Measurements from ENCODE around the gene SPIC. TPM values are rescaled to one million over a fixed set of nuclear protein-coding genes. Genes with fewer than 3 reads are reported as not detected.

SPIC gene
- polyA plus RNA-seq, 1 donor (not counting 4 experiments of a cell fraction or from before 2014, with no cell fraction given) = not detected

DNA sequence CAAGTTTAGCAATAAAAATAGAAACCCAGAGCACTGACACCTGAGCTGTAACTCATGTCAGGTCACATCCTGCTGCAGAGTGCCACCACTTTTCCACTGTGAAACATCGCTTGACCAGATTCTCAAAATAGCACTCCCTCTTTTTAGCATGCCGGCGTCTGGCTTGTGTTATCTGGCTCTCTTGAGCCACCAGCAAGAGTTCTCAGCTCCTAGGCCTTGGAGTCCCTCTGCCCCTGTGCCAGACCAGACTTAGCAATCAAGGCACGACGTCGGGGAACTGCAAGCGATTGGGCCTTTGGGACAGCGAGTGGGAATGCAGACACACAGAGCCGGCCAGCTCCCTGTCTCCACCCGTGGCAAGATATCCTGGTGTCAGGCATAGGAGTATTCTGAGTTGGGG, 52.5 kb downstream of the SPIC start:
- no peaks in the 10 kb centered on the region for H3K9me1 ChIP-seq (ENCODE audit: control insufficient read depth, extremely low read depth, insufficient read depth, low read length)
- no peak for FAIRE-seq
- H3K79me2 ChIP-seq (ENCODE audit: control insufficient read depth, insufficient read depth, low read length) = no peaks in the 10 kb centered on the region
- H4K20me1 ChIP-seq (ENCODE audit: control insufficient read depth, extremely low read depth, insufficient read depth, low read length) = no peaks in the 10 kb centered on the region
- H3K4me3 ChIP-seq (ENCODE audit: control insufficient read depth in 2 of 3, extremely low read depth in 1 of 3, insufficient read depth in 2 of 3, low read depth in 1 of 3, low read length in 3 of 3) = no peak overlapping the region
- DNase-seq (ENCODE audit: low read depth, low spot score) = no peak
- TF ChIP-seq, protein P1, sequence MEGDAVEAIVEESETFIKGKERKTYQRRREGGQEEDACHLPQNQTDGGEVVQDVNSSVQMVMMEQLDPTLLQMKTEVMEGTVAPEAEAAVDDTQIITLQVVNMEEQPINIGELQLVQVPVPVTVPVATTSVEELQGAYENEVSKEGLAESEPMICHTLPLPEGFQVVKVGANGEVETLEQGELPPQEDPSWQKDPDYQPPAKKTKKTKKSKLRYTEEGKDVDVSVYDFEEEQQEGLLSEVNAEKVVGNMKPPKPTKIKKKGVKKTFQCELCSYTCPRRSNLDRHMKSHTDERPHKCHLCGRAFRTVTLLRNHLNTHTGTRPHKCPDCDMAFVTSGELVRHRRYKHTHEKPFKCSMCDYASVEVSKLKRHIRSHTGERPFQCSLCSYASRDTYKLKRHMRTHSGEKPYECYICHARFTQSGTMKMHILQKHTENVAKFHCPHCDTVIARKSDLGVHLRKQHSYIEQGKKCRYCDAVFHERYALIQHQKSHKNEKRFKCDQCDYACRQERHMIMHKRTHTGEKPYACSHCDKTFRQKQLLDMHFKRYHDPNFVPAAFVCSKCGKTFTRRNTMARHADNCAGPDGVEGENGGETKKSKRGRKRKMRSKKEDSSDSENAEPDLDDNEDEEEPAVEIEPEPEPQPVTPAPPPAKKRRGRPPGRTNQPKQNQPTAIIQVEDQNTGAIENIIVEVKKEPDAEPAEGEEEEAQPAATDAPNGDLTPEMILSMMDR (optimal IDR thresholded peaks at IDR 0.05 in 1 of 3, IDR thresholded peaks at IDR 0.05 in 1 of 3, conservative IDR thresholded peaks at IDR 0.05 in 1 of 3; ENCODE audit: extremely low read depth in 1 of 3, insufficient read depth in 2 of 3, low read length in 3 of 3) = no peak
- no peak for TF ChIP-seq EZH2 (IDR thresholded peaks at IDR 0.05; ENCODE audit: low read length)
- H3K4me1 ChIP-seq (ENCODE audit: control insufficient read depth, extremely low read depth, insufficient read depth, low read length) = no peaks in the 10 kb centered on the region
- dilution Hi-C loops (cut with MboI; ENCODE audit: extremely low pct_ligation_motif_present, low sequenced_read_pairs) = no loop called here
- H3K4me2 ChIP-seq (ENCODE audit: control insufficient read depth, extremely low read depth, insufficient read depth, low read depth, low read length) = no peak overlapping the region
- no peak overlapping the region for H3K9ac ChIP-seq (ENCODE audit: control insufficient read depth, extremely low read depth, insufficient read depth, low read length)
- H3K27ac ChIP-seq (ENCODE audit: control insufficient read depth, insufficient read depth, low read length) = no peak overlapping the region
- H2AFZ ChIP-seq (ENCODE audit: control insufficient read depth, low read length) = no peak overlapping the region
- no peaks in the 10 kb centered on the region for H3K9me3 ChIP-seq (ENCODE audit: control insufficient read depth, low read depth, low read length)
- no peaks in the 10 kb centered on the region for H3K27me3 ChIP-seq (ENCODE audit: control insufficient read depth, extremely low read depth, insufficient read depth, low read length)
- H3K36me3 ChIP-seq (ENCODE audit: control insufficient read depth in 2 of 2, extremely low read depth in 1 of 2, insufficient read depth in 2 of 2, low read length in 2 of 2) = no peaks in the 10 kb centered on the region

DNA sequence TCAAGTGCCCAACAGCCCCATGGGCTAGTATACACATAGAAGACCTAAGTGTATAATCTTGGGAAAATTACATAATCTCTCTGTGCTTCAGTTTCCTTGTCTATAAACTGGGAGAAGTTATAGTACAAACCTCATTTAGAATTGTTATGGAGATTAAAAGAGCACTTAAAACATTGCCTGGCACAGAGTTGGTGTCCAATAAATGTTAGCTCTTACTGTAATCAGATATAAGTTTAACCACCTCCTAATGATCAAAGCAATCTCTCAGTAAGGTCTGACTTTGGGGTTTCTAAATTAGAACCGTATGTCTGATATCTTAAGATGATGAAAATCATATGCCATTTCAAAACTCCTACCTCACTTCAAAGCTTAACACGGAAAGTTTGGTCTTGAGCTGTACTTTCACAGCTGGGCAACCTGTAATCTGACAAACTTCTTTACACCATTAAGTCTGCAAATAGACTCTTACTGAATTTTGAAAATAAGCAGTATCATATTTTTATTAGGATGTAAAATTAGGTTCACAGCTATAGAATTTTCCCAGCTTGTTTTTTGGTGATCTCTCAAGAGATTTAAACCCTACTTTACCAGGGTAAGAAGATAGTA, 61.0 kb downstream of the SPIC start:
- H3K4me3 ChIP-seq (ENCODE audit: control insufficient read depth in 2 of 3, extremely low read depth in 1 of 3, insufficient read depth in 2 of 3, low read depth in 1 of 3, low read length in 3 of 3) = no peak overlapping the region
- no peak overlapping the region for H3K4me2 ChIP-seq (ENCODE audit: control insufficient read depth, extremely low read depth, insufficient read depth, low read depth, low read length)
- H3K27me3 ChIP-seq (ENCODE audit: control insufficient read depth, extremely low read depth, insufficient read depth, low read length) = no peaks in the 10 kb centered on the region
- no peaks in the 10 kb centered on the region for H3K79me2 ChIP-seq (ENCODE audit: control insufficient read depth, insufficient read depth, low read length)
- H3K9ac ChIP-seq (ENCODE audit: control insufficient read depth, extremely low read depth, insufficient read depth, low read length) = no peak overlapping the region
- H4K20me1 ChIP-seq (ENCODE audit: control insufficient read depth, extremely low read depth, insufficient read depth, low read length) = no peaks in the 10 kb centered on the region
- no peak overlapping the region for H2AFZ ChIP-seq (ENCODE audit: control insufficient read depth, low read length)
- no peak for FAIRE-seq
- H3K4me1 ChIP-seq (ENCODE audit: control insufficient read depth, extremely low read depth, insufficient read depth, low read length) = no peaks in the 10 kb centered on the region
- H3K27ac ChIP-seq (ENCODE audit: control insufficient read depth, insufficient read depth, low read length) = no peak overlapping the region
- dilution Hi-C loops (cut with MboI; ENCODE audit: extremely low pct_ligation_motif_present, low sequenced_read_pairs) = no loop called here
- H3K9me3 ChIP-seq (ENCODE audit: control insufficient read depth, low read depth, low read length) = no peaks in the 10 kb centered on the region
- TF ChIP-seq, protein P1 (optimal IDR thresholded peaks at IDR 0.05 in 1 of 3, IDR thresholded peaks at IDR 0.05 in 1 of 3, conservative IDR thresholded peaks at IDR 0.05 in 1 of 3; ENCODE audit: extremely low read depth in 1 of 3, insufficient read depth in 2 of 3, low read length in 3 of 3) = no peak
- no peak for TF ChIP-seq EZH2 (IDR thresholded peaks at IDR 0.05; ENCODE audit: low read length)
- DNase-seq (ENCODE audit: low read depth, low spot score) = no peak
- H3K9me1 ChIP-seq (ENCODE audit: control insufficient read depth, extremely low read depth, insufficient read depth, low read length) = no peaks in the 10 kb centered on the region
- no peaks in the 10 kb centered on the region for H3K36me3 ChIP-seq (ENCODE audit: control insufficient read depth in 2 of 2, extremely low read depth in 1 of 2, insufficient read depth in 2 of 2, low read length in 2 of 2)

Small RNAs within 50 kb of the gene (small RNA-seq; reads per million reads assigned to genes)
- gene RF00019 (ENCODE audit: insufficient read length in 3 of 3, low read depth in 3 of 3, low replicate concordance in 1 of 3) (0 reads per million in 3 experiments), gene RNA5SP367 (ENCODE audit: insufficient read length in 3 of 3, low read depth in 3 of 3, low replicate concordance in 1 of 3) (0 reads per million in 3 experiments), gene RNU5E-5P (ENCODE audit: insufficient read length in 3 of 3, low read depth in 3 of 3, low replicate concordance in 1 of 3) (0 reads per million in 3 experiments)

Other genes starting within 250 kb of the SPIC start
- gene UTP20, start 195.2 kb upstream of the SPIC start, polyA plus RNA-seq = 8.6 to 14.8 TPM (median 13.5 TPM) in 3 replicates
- gene ARL1, start 67.6 kb upstream of the SPIC start, polyA plus RNA-seq = 60.0 to 102 TPM (median 83.1 TPM) in 3 replicates
- gene MYBPC1, start 119.6 kb downstream of the SPIC start, polyA plus RNA-seq = not detected in 3 replicates
- 4.7 to 12.7 TPM (median 7.8 TPM) in 3 replicates for gene CHPT1, start 222.3 kb downstream of the SPIC start, polyA plus RNA-seq